Spleen (tissue), 11 donors: Measurements from ENCODE around the gene IPCEF1. TPM values are rescaled to one million over a fixed set of nuclear protein-coding genes. Genes with fewer than 3 reads are reported as not detected.
A peak's percentile ranks its signal among the peaks of the same experiment; 100 is the strongest.

ENCODE experiments used
- DNase-seq: peaks from one replicate; pipeline ENCODE4 v3.0.0-alpha.2; 2020
- H3K27ac ChIP-seq, 8 donors: fragments of 200-600 bp; sonication (generic) in 7 of 8; 1 replicate in 4 of 8; 2 replicates in 4 of 8; pipeline versions ENCODE4 v1.5.0 to v1.8.0; 2016 to 2021; ENCODE audit warnings: inconsistent platforms in 4 of 8, mild to moderate bottlenecking in 4 of 8, moderate library complexity in 1 of 8
- H3K27me3 ChIP-seq, 7 donors: fragments of 200-600 bp; sonication (generic) in 6 of 7; replicated peaks in 1 of 7; 1 replicate in 4 of 7; 2 replicates in 3 of 7; pipeline versions ENCODE4 v1.5.0 to v1.8.0; 2016 to 2021; ENCODE audit warnings: inconsistent platforms in 3 of 7, mild to moderate bottlenecking in 1 of 7
- H3K36me3 ChIP-seq, 6 donors: fragments of 200-600 bp; sonication (generic) in 5 of 6; 1 replicate in 4 of 6; 2 replicates in 2 of 6; pipeline versions ENCODE4 v1.5.0 to v1.8.0; 2016 to 2021; ENCODE audit warnings: inconsistent platforms in 2 of 6
- H3K4me1 ChIP-seq, 6 donors: fragments of 200-600 bp; sonication (generic) in 5 of 6; 1 replicate in 3 of 6; 2 replicates in 3 of 6; pipeline versions ENCODE4 v1.5.0 to v1.8.0; 2016 to 2021; ENCODE audit warnings: inconsistent platforms in 3 of 6
- H3K4me3 ChIP-seq, 8 donors: fragments of 200-600 bp; sonication (generic) in 7 of 8; 1 replicate in 4 of 8; 2 replicates in 4 of 8; pipeline versions ENCODE4 v1.5.0 to v1.8.0; 2016 to 2021; ENCODE audit warnings: inconsistent platforms in 4 of 8, mild to moderate bottlenecking in 4 of 8, moderate library complexity in 2 of 8
- H3K9me3 ChIP-seq, 8 donors: fragments of 200-600 bp; sonication (generic) in 7 of 8; 1 replicate in 4 of 8; 2 replicates in 4 of 8; pipeline versions ENCODE4 v1.5.0 to v1.8.0; 2016 to 2021; ENCODE audit warnings: inconsistent platforms in 4 of 8
- CTCF ChIP-seq, 11 experiments: fragments of 200-600 bp in 7 of 11; fragments of 450-650 bp in 4 of 11; sonication (generic) in 4 of 11; IDR thresholded peaks in 8 of 11; conservative IDR thresholded peaks in 3 of 11; 1 replicate in 7 of 11; 2 replicates in 4 of 11; pipeline versions ENCODE4 v1.4.0 to v1.8.0; 2016 to 2021; ENCODE audit warnings: antibody characterized with exemption in 11 of 11, inconsistent platforms in 4 of 11, mild to moderate bottlenecking in 1 of 11
- POLR2A ChIP-seq, 3 donors: fragments of 450-650 bp; IDR thresholded peaks; one replicate each; pipeline ENCODE4 v1.5.1; 2017; ENCODE audit warnings: antibody characterized with exemption in 3 of 3, mild to moderate bottlenecking in 1 of 3
- POLR2AphosphoS5 ChIP-seq, 3 donors: sonication (generic); formaldehyde crosslinking; IDR thresholded peaks; one replicate each; pipeline ENCODE4 v1.5.1; 2017; ENCODE audit warnings: antibody characterized with exemption in 3 of 3
- WGBS, 5 donors: extraction: QIAGEN DNeasy Blood & Tissue Kit in 3 of 5; methylation state at CpG; one replicate each; pipeline versions ENCODE4 v1.1.5 to v1.1.7; 2013 to 2018; 5-methylcytosine and 5-hydroxymethylcytosine counted together
- intact Hi-C: fragments of 100-400 bp; cut with DNase I; formaldehyde crosslinking; loops from one replicate; pipeline ENCODE4 v1.15.0; 2023; ENCODE audit warnings: low total_unique reads
- polyA plus RNA-seq, 3 donors: library from polyadenylated mRNA; stranded (reverse); fragments of 200-250 nt; gene quantifications; one replicate each; pipeline ENCODE4 v1.2.1, GENCODE V29; 2013
- total RNA-seq, 7 donors: library from RNA; depleted of rRNA in 3 of 7; stranded (reverse); fragments of >200 nt in 3 of 7; fragmentation: NEBNext Ultra II Directional in 4 of 7; extraction: Animal tissue kit (Norgen Biotek cat#: 25700) in 4 of 7; gene quantifications; one replicate each; pipeline versions ENCODE4 v1.1.0 to v1.2.1, GENCODE V29; 2016 to 2021
- donor health status: healthy with polysubstance abuse.
- donor health status: DM: no; HTN: no; CAD: no; lungs with moderate emphysema.
- donor health status: DM: no; HTN: no; CAD: no.
- donor health status: Bipolar disorder and iron deficiency.
- donor health status: healthy.
- donor health status: DM: no; HTN: no; CAD: no.
- donor health status: DM: yes; HTN: yes; CAD: no.

Gene IPCEF1
- total and polyA plus RNA-seq, 10 donors, result 1.4 to 32.2 (median 26.2) TPM

DNA sequence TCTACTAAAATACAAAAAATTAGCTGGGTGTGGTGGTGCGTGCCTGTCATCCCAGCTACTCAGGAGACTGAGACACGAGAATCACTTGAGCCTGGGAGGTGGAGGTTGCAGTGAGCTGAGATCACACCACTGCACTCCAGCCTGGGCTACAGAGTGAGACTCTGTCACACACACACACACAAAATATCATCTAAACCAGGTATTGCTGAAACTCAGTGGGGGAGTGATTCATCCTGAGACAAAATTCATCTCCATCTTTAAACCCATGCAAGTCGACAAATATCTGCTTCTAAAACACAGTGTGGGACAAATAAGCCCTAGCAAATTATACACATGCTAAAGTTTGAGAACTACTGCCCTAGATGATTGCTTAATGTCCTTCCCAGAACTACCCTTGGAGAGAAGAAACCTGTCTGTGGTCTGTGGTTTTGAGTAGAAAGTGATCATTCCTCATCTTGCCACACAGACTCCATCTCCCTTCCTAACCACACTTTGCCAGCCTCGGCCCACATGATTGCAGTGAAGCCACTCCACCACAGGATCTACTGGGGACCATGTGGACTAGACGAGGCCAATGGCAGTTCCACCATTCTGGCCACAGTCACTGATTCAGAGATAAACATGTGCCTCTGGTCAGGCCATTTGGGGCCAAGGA, 187.3 kb downstream of the IPCEF1 start:
- no peak for TF ChIP-seq CTCF (IDR thresholded peaks at IDR 0.05 in 8 of 11, conservative IDR thresholded peaks at IDR 0.05 in 3 of 11)
- peak in 1 of 3 donors; percentile 26 for TF ChIP-seq POLR2AphosphoS5 (IDR thresholded peaks at IDR 0.05)
- no peak for DNase-seq
- H3K4me3 ChIP-seq, result no peak overlapping the region
- H3K27me3 ChIP-seq, result no peaks in the 10 kb centered on the region
- H3K4me1 ChIP-seq, result peaks cover 0 to 71% (median 24%) of the 10 kb centered on the region in 6 donors
- H3K27ac ChIP-seq, result peak overlapping the region in 3 of 8 donors; percentile 25 to 38 (median 30)
- peaks cover 0 to 21% (median 0%) of the 10 kb centered on the region in 6 donors for H3K36me3 ChIP-seq
- 45 to 65% (median 60%) methylated on average over 5 of the region's 5 CpGs for WGBS, 5 donors
- intact Hi-C loops, result no loop called here
- peaks cover 0 to 3% (median 0%) of the 10 kb centered on the region in 8 donors for H3K9me3 ChIP-seq

GRCh38 chr6:154167126-154167525, 189.5 kb downstream of the IPCEF1 start:
- peak overlapping the region in 6 of 8 donors; percentile 9 to 70 (median 33) for H3K27ac ChIP-seq
- no peaks in the 10 kb centered on the region for H3K27me3 ChIP-seq
- H3K4me1 ChIP-seq, result peaks cover 0 to 82% (median 26%) of the 10 kb centered on the region in 6 donors
- peaks cover 0 to 13% (median 0%) of the 10 kb centered on the region in 6 donors for H3K36me3 ChIP-seq
- 32 to 47% (median 41%) methylated on average over 2 of the region's 2 CpGs for whole genome bisulfite sequencing, 5 donors
- H3K9me3 ChIP-seq, result no peaks in the 10 kb centered on the region
- DNase-seq, result no peak
- TF ChIP-seq POLR2AphosphoS5 (IDR thresholded peaks at IDR 0.05), result no peak
- TF ChIP-seq CTCF (IDR thresholded peaks at IDR 0.05 in 8 of 11, conservative IDR thresholded peaks at IDR 0.05 in 3 of 11), result no peak
- no peak for TF ChIP-seq POLR2A (IDR thresholded peaks at IDR 0.05)
- intact Hi-C loops, result no loop called here
- H3K4me3 ChIP-seq, result no peak overlapping the region

GRCh38 chr6:154166140-154166539, 190.5 kb downstream of the IPCEF1 start:
- intact Hi-C loops, result no loop called here
- no peak overlapping the region for H3K4me3 ChIP-seq
- DNase-seq, result no peak
- WGBS, 5 donors, result 66 to 87% (median 77%) methylated on average over 9 of the region's 9 CpGs
- peaks cover 0 to 12% (median 0%) of the 10 kb centered on the region in 6 donors for H3K36me3 ChIP-seq
- TF ChIP-seq CTCF (IDR thresholded peaks at IDR 0.05 in 8 of 11, conservative IDR thresholded peaks at IDR 0.05 in 3 of 11) (no peak), POLR2AphosphoS5 (IDR thresholded peaks at IDR 0.05) (no peak), POLR2A (IDR thresholded peaks at IDR 0.05) (no peak)
- H3K9me3 ChIP-seq, result no peaks in the 10 kb centered on the region
- H3K27ac ChIP-seq, result peak overlapping the region in 5 of 8 donors; percentile 18 to 70 (median 48)
- peaks cover 0 to 92% (median 33%) of the 10 kb centered on the region in 6 donors for H3K4me1 ChIP-seq
- H3K27me3 ChIP-seq, result no peaks in the 10 kb centered on the region

GRCh38 chr6:154165478-154165877, 191.1 kb downstream of the IPCEF1 start:
- no peak for TF ChIP-seq POLR2A (IDR thresholded peaks at IDR 0.05)
- no peak for TF ChIP-seq POLR2AphosphoS5 (IDR thresholded peaks at IDR 0.05)
- TF ChIP-seq CTCF (IDR thresholded peaks at IDR 0.05 in 8 of 11, conservative IDR thresholded peaks at IDR 0.05 in 3 of 11), result no peak
- no peak for DNase-seq
- H3K9me3 ChIP-seq, result no peaks in the 10 kb centered on the region
- peaks cover 0 to 12% (median 0%) of the 10 kb centered on the region in 6 donors for H3K36me3 ChIP-seq
- peaks cover 0 to 90% (median 33%) of the 10 kb centered on the region in 6 donors for H3K4me1 ChIP-seq
- peak overlapping the region in 4 of 8 donors; percentile 27 to 70 (median 50) for H3K27ac ChIP-seq
- H3K27me3 ChIP-seq, result no peaks in the 10 kb centered on the region
- WGBS, 5 donors, result 34 to 67% (median 59%) methylated on average over 2 of the region's 2 CpGs
- intact Hi-C loops, result no loop called here
- no peak overlapping the region for H3K4me3 ChIP-seq
